ENCODE data around the gene CNOT10.

Gene CNOT10

DNA sequence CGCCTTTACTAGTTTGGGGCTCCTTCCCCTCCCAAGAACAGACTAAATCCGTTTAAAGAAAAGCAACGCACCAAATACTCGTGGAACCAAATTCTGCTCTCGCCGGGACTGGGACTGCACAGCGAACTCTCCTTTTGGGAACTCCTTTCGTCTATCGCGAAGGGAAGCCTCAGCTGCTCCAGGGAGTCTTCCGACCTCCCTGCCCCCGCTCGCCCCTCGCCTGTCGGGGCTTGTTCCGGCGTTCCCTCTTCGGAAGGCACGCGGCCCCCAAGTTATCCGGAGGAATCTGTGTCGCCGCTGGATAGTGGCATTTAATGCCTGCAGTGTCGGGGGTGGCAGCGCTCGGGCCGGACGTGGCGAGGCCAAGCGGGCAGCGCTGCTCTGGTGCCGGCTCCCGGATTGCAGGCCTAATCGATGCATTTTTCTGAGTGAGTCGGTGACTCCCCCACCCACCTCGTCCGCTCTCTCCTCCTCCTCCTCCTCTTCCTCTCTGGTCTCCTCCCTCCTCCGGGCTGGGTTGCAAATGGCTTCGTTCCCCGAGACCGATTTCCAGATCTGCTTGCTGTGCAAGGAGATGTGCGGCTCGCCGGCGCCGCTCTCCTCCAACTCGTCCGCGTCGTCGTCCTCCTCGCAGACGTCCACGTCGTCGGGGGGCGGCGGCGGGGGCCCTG lies 132.7 kb downstream of the CNOT10 start, which contains the start of gene TRIM71:
Gene TRIM71 (plus strand): TSS at position 440 of the 671 bp plus-strand sequence. CDS start 84 bp downstream, at position 524.
- H3K27me3 ChIP-seq (ENCODE audit: control insufficient read depth in 3 of 3, insufficient read depth in 3 of 3, low read depth in 1 of 3, low read length in 3 of 3) = no peaks in the 10 kb centered on the region
- peak within 1 kb of the TSS; percentile 98 for H3K4ac ChIP-seq (ENCODE audit: low read length)
- peak within 1 kb of the TSS; percentile 91 for H2BK120ac ChIP-seq (ENCODE audit: low read depth, low read length)
- peak within 1 kb of the TSS; percentile 72 for H3K4me2 ChIP-seq (ENCODE audit: insufficient read depth, low read length, poor library complexity, severe bottlenecking)
- peak within 1 kb of the TSS; percentile 99 for H2BK5ac ChIP-seq (ENCODE audit: low read length)
- H3K4me3 ChIP-seq (ENCODE audit: low read length in 2 of 2) = peak within 1 kb of the TSS; percentile 94 to 100
- no peak for DNase-seq (ENCODE audit: low spot score)
- peak within 1 kb of the TSS; percentile 6 for H4K8ac ChIP-seq (ENCODE audit: low read depth, low read length)
- peak within 1 kb of the TSS; percentile 97 for H3K14ac ChIP-seq (ENCODE audit: low read length)
- H2BK15ac ChIP-seq (ENCODE audit: low read length) = peak within 1 kb of the TSS; percentile 92
- H2AFZ ChIP-seq (ENCODE audit: low read length) = peak within 1 kb of the TSS; percentile 87
- H3K9ac ChIP-seq (ENCODE audit: low read depth, low read length, poor library complexity) = peak within 1 kb of the TSS; percentile 100
- H3K36me3 ChIP-seq (replicated peaks in 1 of 2; ENCODE audit: control insufficient read depth in 2 of 2, insufficient read depth in 2 of 2, low read length in 2 of 2) = peaks cover 14 to 41% of the 10 kb centered on the region in 2 donors
- peaks cover 0 to 2% of the 10 kb centered on the region in 2 donors for H3K9me3 ChIP-seq (replicated peaks in 1 of 2; ENCODE audit: control insufficient read depth in 2 of 2, insufficient read depth in 1 of 2, low read depth in 1 of 2, low read length in 2 of 2)
- H3K4me1 ChIP-seq (ENCODE audit: control insufficient read depth in 2 of 2, insufficient read depth in 1 of 2, low read depth in 1 of 2, low read length in 2 of 2) = peaks cover 18 to 35% of the 10 kb centered on the region in 2 donors
- no CpG with 5 or more reads among the region's 59 CpGs for WGBS, 2 donors (ENCODE audit: extremely low coverage in 2 of 2, insufficient read length in 2 of 2, insufficient replicate concordance in 1 of 2)
- H2BK12ac ChIP-seq (ENCODE audit: low read length) = peak within 1 kb of the TSS; percentile 100
- H3K18ac ChIP-seq (ENCODE audit: low read length) = peak within 1 kb of the TSS; percentile 100
- peak within 1 kb of the TSS; percentile 99 for H2AK5ac ChIP-seq (ENCODE audit: low read depth, low read length)
- H3K27ac ChIP-seq (replicated peaks; ENCODE audit: low read length) = peak within 1 kb of the TSS; percentile 100
- H3K79me1 ChIP-seq (ENCODE audit: low read depth, low read length) = peaks cover 7% of the 10 kb centered on the region
- H4K91ac ChIP-seq (ENCODE audit: low read depth, low read length, poor library complexity) = peak within 1 kb of the TSS; percentile 98
- peak within 1 kb of the TSS; percentile 96 for H3K23ac ChIP-seq (ENCODE audit: low read depth, low read length, poor library complexity)

GRCh38 chr3:32818229-32818969 lies 133.4 kb downstream of the CNOT10 start:
- no CpG with 5 or more reads among the region's 111 CpGs for WGBS, 2 donors (ENCODE audit: extremely low coverage in 2 of 2, insufficient read length in 2 of 2, insufficient replicate concordance in 1 of 2)

DNA sequence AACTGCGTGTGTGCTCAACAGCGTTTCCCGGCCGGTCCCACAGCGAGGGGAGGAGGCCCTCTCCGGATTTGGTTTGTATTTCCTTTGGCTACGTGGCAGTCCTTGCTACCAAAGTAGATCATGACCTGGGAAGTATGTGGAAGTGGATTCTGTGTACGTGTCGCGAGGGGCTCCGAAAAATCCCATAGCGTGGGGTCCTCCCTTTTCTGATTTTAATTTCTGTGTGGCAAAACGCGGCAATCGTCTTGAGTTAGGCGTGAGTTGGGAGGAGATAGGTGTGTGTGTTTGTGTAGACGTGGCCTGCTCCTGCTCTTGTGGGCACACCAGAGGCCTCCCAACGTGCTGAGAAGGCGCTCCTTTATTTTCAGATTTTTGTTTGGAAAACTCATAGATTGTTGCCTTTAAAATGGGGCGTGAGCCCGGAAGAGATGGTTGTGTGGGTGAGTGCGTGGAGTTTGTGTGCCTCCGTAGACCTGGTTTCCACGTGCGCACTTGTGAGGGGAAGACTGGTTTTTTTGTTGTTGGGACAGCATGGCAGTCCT lies 134.1 kb downstream of the CNOT10 start:
- Histone ChIP-seq H3K23ac (ENCODE audit: low read depth, low read length, poor library complexity) (peak overlapping the region; percentile 96), H3K27ac (replicated peaks; ENCODE audit: low read length) (peak overlapping the region; percentile 100), H3K4me1 (ENCODE audit: control insufficient read depth in 2 of 2, insufficient read depth in 1 of 2, low read depth in 1 of 2, low read length in 2 of 2) (peaks cover 16 to 32% of the 10 kb centered on the region in 2 donors), H2BK5ac (ENCODE audit: low read length) (peak overlapping the region; percentile 99), H2BK15ac (ENCODE audit: low read length) (no peak overlapping the region), H3K79me1 (ENCODE audit: low read depth, low read length) (peaks cover 7% of the 10 kb centered on the region), H3K18ac (ENCODE audit: low read length) (peak overlapping the region; percentile 95), H3K4me2 (ENCODE audit: insufficient read depth, low read length, poor library complexity, severe bottlenecking) (peak overlapping the region; percentile 72), H3K4ac (ENCODE audit: low read length) (peak overlapping the region; percentile 76), H3K9me3 (replicated peaks in 1 of 2; ENCODE audit: control insufficient read depth in 2 of 2, insufficient read depth in 1 of 2, low read depth in 1 of 2, low read length in 2 of 2) (peaks cover 0 to 2% of the 10 kb centered on the region in 2 donors), H2AFZ (ENCODE audit: low read length) (no peak overlapping the region), H2BK120ac (ENCODE audit: low read depth, low read length) (no peak overlapping the region), H3K4me3 (ENCODE audit: low read length in 2 of 2) (peak overlapping the region; percentile 94 to 100), H3K14ac (ENCODE audit: low read length) (peak overlapping the region; percentile 97), H3K36me3 (replicated peaks in 1 of 2; ENCODE audit: control insufficient read depth in 2 of 2, insufficient read depth in 2 of 2, low read length in 2 of 2) (peaks cover 14 to 54% of the 10 kb centered on the region in 2 donors), H3K9ac (ENCODE audit: low read depth, low read length, poor library complexity) (peak overlapping the region; percentile 100), H2AK5ac (ENCODE audit: low read depth, low read length) (peak overlapping the region; percentile 94), H4K91ac (ENCODE audit: low read depth, low read length, poor library complexity) (no peak overlapping the region), H3K27me3 (ENCODE audit: control insufficient read depth in 3 of 3, insufficient read depth in 3 of 3, low read depth in 1 of 3, low read length in 3 of 3) (no peaks in the 10 kb centered on the region), H2BK12ac (ENCODE audit: low read length) (no peak overlapping the region), H4K8ac (ENCODE audit: low read depth, low read length) (no peak overlapping the region)
- DNase-seq (ENCODE audit: low spot score) = no peak
- no CpG with 5 or more reads among the region's 25 CpGs for WGBS, 2 donors (ENCODE audit: extremely low coverage in 2 of 2, insufficient read length in 2 of 2, insufficient replicate concordance in 1 of 2)

More at GRCh38 chr3:32818229-32818969, 133.4 kb downstream of the CNOT10 start:
- no peak overlapping the region for H2AFZ ChIP-seq (ENCODE audit: low read length)
- peak overlapping the region; percentile 49 for H2BK15ac ChIP-seq (ENCODE audit: low read length)
- peaks cover 7% of the 10 kb centered on the region for H3K79me1 ChIP-seq (ENCODE audit: low read depth, low read length)
- peak overlapping the region; percentile 100 for H3K27ac ChIP-seq (replicated peaks; ENCODE audit: low read length)
- no peak overlapping the region for H4K91ac ChIP-seq (ENCODE audit: low read depth, low read length, poor library complexity)
- peak overlapping the region; percentile 96 for H3K23ac ChIP-seq (ENCODE audit: low read depth, low read length, poor library complexity)
- H3K9me3 ChIP-seq (replicated peaks in 1 of 2; ENCODE audit: control insufficient read depth in 2 of 2, insufficient read depth in 1 of 2, low read depth in 1 of 2, low read length in 2 of 2) = peaks cover 0 to 2% of the 10 kb centered on the region in 2 donors
- DNase-seq (ENCODE audit: low spot score) = no peak
- H3K27me3 ChIP-seq (ENCODE audit: control insufficient read depth in 3 of 3, insufficient read depth in 3 of 3, low read depth in 1 of 3, low read length in 3 of 3) = no peaks in the 10 kb centered on the region
- peak overlapping the region; percentile 84 for H2BK12ac ChIP-seq (ENCODE audit: low read length)
- H3K4me1 ChIP-seq (ENCODE audit: control insufficient read depth in 2 of 2, insufficient read depth in 1 of 2, low read depth in 1 of 2, low read length in 2 of 2) = peaks cover 18 to 37% of the 10 kb centered on the region in 2 donors
- peak overlapping the region; percentile 99 for H2BK5ac ChIP-seq (ENCODE audit: low read length)
- H2AK5ac ChIP-seq (ENCODE audit: low read depth, low read length) = peak overlapping the region; percentile 99
- H3K4ac ChIP-seq (ENCODE audit: low read length) = peak overlapping the region; percentile 89
- H3K4me2 ChIP-seq (ENCODE audit: insufficient read depth, low read length, poor library complexity, severe bottlenecking) = peak overlapping the region; percentile 72
- peak overlapping the region; percentile 94 to 100 for H3K4me3 ChIP-seq (ENCODE audit: low read length in 2 of 2)
- H2BK120ac ChIP-seq (ENCODE audit: low read depth, low read length) = peak overlapping the region; percentile 91
- peak overlapping the region; percentile 97 for H3K14ac ChIP-seq (ENCODE audit: low read length)
- H3K36me3 ChIP-seq (replicated peaks in 1 of 2; ENCODE audit: control insufficient read depth in 2 of 2, insufficient read depth in 2 of 2, low read length in 2 of 2) = peaks cover 14 to 47% of the 10 kb centered on the region in 2 donors
- H4K8ac ChIP-seq (ENCODE audit: low read depth, low read length) = no peak overlapping the region
- peak overlapping the region; percentile 100 for H3K9ac ChIP-seq (ENCODE audit: low read depth, low read length, poor library complexity)
- peak overlapping the region; percentile 100 for H3K18ac ChIP-seq (ENCODE audit: low read length)

Measured in neuronal stem cell (in vitro differentiated cells).